IMR-90 (cell line): ENCODE results near the gene RNASEH2B. TPM values are rescaled to one million over a fixed set of nuclear protein-coding genes. Genes with fewer than 3 reads are reported as not detected.

Source experiments
- ATAC-seq: fragments of 200-7000 bp; cut with Tn5 transposase; 2 replicates; pipeline ENCODE4 v1.9.1; 2020; ENCODE audit warnings: low read depth, mild to moderate bottlenecking, moderate library complexity
- BruUV-seq: library from RNA; stranded (reverse); fragments of 400-500 nt; replicated peaks from 2 replicates; lab custom pipeline; 2021; lab: Mats Ljungman, UMichigan
- CTCF ChIA-PET: fragments of 300-600 bp; formaldehyde crosslinking; extraction: SDS; loops from one replicate; lab custom pipeline; 2021; ENCODE audit warnings: antibody characterized with exemption; lab: Yijun Ruan, JAX
- POLR2A ChIA-PET: fragments of 300-600 bp; sonication (Branson Sonifier 250); formaldehyde crosslinking; loops from one replicate; lab custom pipeline; 2022; ENCODE audit warnings: antibody characterized with exemption; ENCODE audit not compliant: unreplicated experiment; lab: Charles Lee
- DNase-seq: peaks from one replicate; pipeline ENCODE4 v3.0.0; 2013
- H2AFZ ChIP-seq: replicated peaks from 2 replicates; pipeline ENCODE3; 2013; ENCODE audit warnings: low read length, mild to moderate bottlenecking; ENCODE audit not compliant: poor library complexity
- H2AK5ac ChIP-seq: 2 replicates; pipeline ENCODE4 v1.6.1; 2013; ENCODE audit warnings: low read depth, low read length, inconsistent platforms
- H2AK9ac ChIP-seq: replicated peaks from 2 replicates; pipeline ENCODE3; 2013; ENCODE audit warnings: mild to moderate bottlenecking, low read depth, low read length, moderate library complexity; ENCODE audit not compliant: poor library complexity
- H2BK120ac ChIP-seq: 2 replicates; pipeline ENCODE4 v1.6.1; 2013; ENCODE audit warnings: low read depth, low read length, inconsistent platforms
- H2BK15ac ChIP-seq: 3 replicates; pipeline ENCODE4 v1.6.1; 2013; ENCODE audit warnings: low read depth, low read length, inconsistent platforms
- H2BK20ac ChIP-seq: 2 replicates; pipeline ENCODE4 v1.6.1; 2013; ENCODE audit warnings: low read depth, mild to moderate bottlenecking, inconsistent platforms, low read length, moderate library complexity
- H2BK5ac ChIP-seq: 2 replicates; pipeline ENCODE4 v1.6.1; 2013; ENCODE audit warnings: mild to moderate bottlenecking, low read depth, low read length, inconsistent platforms; ENCODE audit not compliant: poor library complexity, severe bottlenecking
- H3K14ac ChIP-seq: replicated peaks from 2 replicates; pipeline ENCODE4 v1.6.1; 2013; ENCODE audit warnings: low read depth, low read length, inconsistent platforms
- H3K18ac ChIP-seq: 2 replicates; pipeline ENCODE4 v1.6.1; 2013; ENCODE audit warnings: low read depth, low read length, control low read depth
- H3K23ac ChIP-seq: 2 replicates; pipeline ENCODE4 v1.6.1; 2013; ENCODE audit warnings: low read depth, low read length, inconsistent platforms
- H3K27ac ChIP-seq: 2 replicates; pipeline ENCODE4 v1.5.1; 2013; ENCODE audit warnings: mild to moderate bottlenecking, control low read depth, low read length; ENCODE audit not compliant: insufficient read depth
- H3K27me3 ChIP-seq: 2 replicates; pipeline ENCODE4 v1.6.1; 2013; ENCODE audit warnings: low read length; ENCODE audit not compliant: control insufficient read depth, insufficient read depth
- H3K36me3 ChIP-seq: 2 replicates; pipeline ENCODE4 v1.6.1; 2013; ENCODE audit warnings: low read length, mixed read lengths; ENCODE audit not compliant: control insufficient read depth, insufficient read depth
- H3K4ac ChIP-seq: 2 replicates; pipeline ENCODE4 v1.6.1; 2013; ENCODE audit warnings: low read depth, low read length, inconsistent platforms
- H3K4me1 ChIP-seq: 2 replicates; pipeline ENCODE4 v1.6.1; 2013; ENCODE audit warnings: low read length, mixed read lengths; ENCODE audit not compliant: control insufficient read depth, insufficient read depth
- H3K4me2 ChIP-seq: 2 replicates; pipeline ENCODE4 v1.6.1; 2013; ENCODE audit warnings: low read depth, mild to moderate bottlenecking, control low read depth, low read length, moderate library complexity
- H3K4me3 ChIP-seq: 2 replicates; pipeline ENCODE4 v1.5.1; 2013; ENCODE audit warnings: low read depth, mild to moderate bottlenecking, control low read depth, low read length, moderate library complexity; ENCODE audit not compliant: insufficient read depth
- H3K56ac ChIP-seq: 2 replicates; pipeline ENCODE4 v1.6.1; 2013; ENCODE audit warnings: low read length, inconsistent platforms; ENCODE audit not compliant: insufficient read depth; ENCODE audit errors: extremely low read depth
- H3K79me1 ChIP-seq, 2 experiments: 2 replicates each; pipeline ENCODE4 v1.6.1; 2013; ENCODE audit warnings: low read length in 2 of 2, inconsistent platforms in 1 of 2, low read depth in 1 of 2
- H3K9ac ChIP-seq: 2 replicates; pipeline ENCODE4 v1.6.1; 2013; ENCODE audit warnings: low read depth, low read length, control low read depth
- H3K9me1 ChIP-seq: 2 replicates; pipeline ENCODE4 v1.6.1; 2013; ENCODE audit warnings: low read length, inconsistent platforms; ENCODE audit not compliant: insufficient read depth
- H3K9me3 ChIP-seq: 2 replicates; pipeline ENCODE4 v1.6.1; 2013; ENCODE audit warnings: low read length; ENCODE audit not compliant: control insufficient read depth, insufficient read depth
- H4K20me1 ChIP-seq: 2 replicates; pipeline ENCODE4 v1.6.1; 2013; ENCODE audit warnings: low read length, inconsistent platforms; ENCODE audit not compliant: insufficient read depth
- H4K5ac ChIP-seq: 2 replicates; pipeline ENCODE4 v1.6.1; 2013; ENCODE audit warnings: mild to moderate bottlenecking, low read depth, low read length, control low read depth
- H4K8ac ChIP-seq, 2 experiments: 2 replicates each; pipeline ENCODE4 v1.6.1; 2013; ENCODE audit warnings: low read depth in 2 of 2, low read length in 2 of 2, control low read depth in 1 of 2, inconsistent platforms in 1 of 2
- H4K91ac ChIP-seq: 2 replicates; pipeline ENCODE4 v1.6.1; 2013; ENCODE audit warnings: low read depth, low read length, inconsistent platforms; ENCODE audit not compliant: insufficient read depth
- BHLHE40 ChIP-seq: fragments of 150-350 bp; IDR thresholded peaks from 2 replicates; pipeline ENCODE4 v1.6.1; 2016; ENCODE audit warnings: mild to moderate bottlenecking, low read depth, low read length
- CEBPB ChIP-seq: IDR thresholded peaks from 2 replicates; pipeline ENCODE4 v1.6.1; 2012; ENCODE audit warnings: low read depth, low read length, improper control_type of control experiment
- CHD1 ChIP-seq: IDR thresholded peaks from 2 replicates; pipeline ENCODE4 v1.6.1; 2012; ENCODE audit warnings: low read depth, low read length, improper control_type of control experiment
- CTCF ChIP-seq: conservative IDR thresholded peaks from 2 replicates; pipeline ENCODE4 v1.5.1; 2012; ENCODE audit warnings: mild to moderate bottlenecking, low read depth, low read length, improper control_type of control experiment
- MAFK ChIP-seq: IDR thresholded peaks from 2 replicates; pipeline ENCODE4 v1.6.1; 2012; ENCODE audit warnings: low read depth, low read length, improper control_type of control experiment
- MAZ ChIP-seq: IDR thresholded peaks from 2 replicates; pipeline ENCODE4 v1.6.1; 2012; ENCODE audit warnings: low read depth, mild to moderate bottlenecking, low read length, improper control_type of control experiment, moderate library complexity, borderline replicate concordance
- MXI1 ChIP-seq: IDR thresholded peaks from 2 replicates; pipeline ENCODE4 v1.6.1; 2012; ENCODE audit warnings: low read depth, mild to moderate bottlenecking, low read length, moderate library complexity, borderline replicate concordance
- NFE2L2 ChIP-seq: fragments of 150-350 bp; IDR thresholded peaks from 2 replicates; pipeline ENCODE4 v1.6.1; 2016; ENCODE audit warnings: low read depth, mild to moderate bottlenecking, low read length
- RAD21 ChIP-seq: IDR thresholded peaks from 2 replicates; pipeline ENCODE4 v1.6.1; 2012; ENCODE audit warnings: low read length, improper control_type of control experiment
- RFX5 ChIP-seq: IDR thresholded peaks from 2 replicates; pipeline ENCODE4 v1.8.0; 2012; ENCODE audit warnings: low read depth, mild to moderate bottlenecking, low read length, moderate library complexity
- USF2 ChIP-seq: fragments of 150-350 bp; IDR thresholded peaks from 2 replicates; pipeline ENCODE4 v1.6.1; 2017; ENCODE audit warnings: mild to moderate bottlenecking, antibody characterized with exemption, low read length, low read depth
- WGBS, 2 experiments: methylation state at CpG; one replicate each; pipeline versions ENCODE4 v1.1.5 to v1.1.7; 2013; ENCODE audit warnings: missing lambda C conversion rate in 2 of 2; ENCODE audit not compliant: insufficient read length in 1 of 2; ENCODE audit errors: extremely low coverage in 2 of 2; 5-methylcytosine and 5-hydroxymethylcytosine counted together
- dilution Hi-C: fragments of 300-500 bp; cut with HindIII; formaldehyde crosslinking; loops from one replicate; pipeline ENCODE4 v1.14.3; 2018; ENCODE audit warnings: low sequenced_read_pairs; ENCODE audit not compliant: unreplicated experiment
- in situ Hi-C: fragments of 300-500 bp; cut with MboI; formaldehyde crosslinking; loops from 3 replicates; pipeline ENCODE4 v1.14.3; 2019; ENCODE audit warnings: low sequenced_read_pairs, inconsistent platforms, mixed read lengths
- intact Hi-C: fragments of 100-400 bp; cut with micrococcal nuclease; formaldehyde crosslinking; loops from 2 replicates; pipeline ENCODE4 v1.10.0; 2022
- polyA plus RNA-seq, 3 experiments: library from polyadenylated mRNA; depleted of rRNA; stranded (reverse); fragments of >200 nt; gene quantifications; 2 replicates each; pipeline ENCODE4 v1.2.3, GENCODE V29; 2012; ENCODE audit warnings: low replicate concordance in 1 of 3
- total RNA-seq: library from RNA; depleted of rRNA; stranded (reverse); fragments of >200 nt; gene quantifications from 2 replicates; pipeline ENCODE4 v1.2.3, GENCODE V29; 2012

RNASEH2B gene
- total and polyA plus RNA-seq, 2 of the 4 experiments (the other 2 are of a cell fraction), result 11.2 to 14.2 TPM

GRCh38 chr13:50928102-50928501 lies 18.5 kb downstream of the RNASEH2B start:
- no peak for TF ChIP-seq MXI1
- TF ChIP-seq MAFK, result no peak
- no peak for TF ChIP-seq CHD1
- no peak for TF ChIP-seq MAZ
- TF ChIP-seq USF2, result no peak
- TF ChIP-seq RFX5, result no peak
- no peak for TF ChIP-seq RAD21
- no peak for TF ChIP-seq CTCF
- no peak for TF ChIP-seq BHLHE40
- no peak for TF ChIP-seq NFE2L2
- TF ChIP-seq CEBPB, result no peak
- H2AK9ac ChIP-seq, result no peak overlapping the region
- in situ Hi-C loops, result no loop called here
- no peaks in the 10 kb centered on the region for H4K20me1 ChIP-seq
- H2AK5ac ChIP-seq, result no peak overlapping the region
- H3K9me3 ChIP-seq, result peaks cover 5% of the 10 kb centered on the region
- H3K9ac ChIP-seq, result no peak overlapping the region
- no peak overlapping the region for H4K8ac ChIP-seq
- H3K4me3 ChIP-seq, result no peak overlapping the region
- WGBS, 2 experiments, result no CpG with 5 or more reads among the region's 2 CpGs
- DNase-seq (no peak), ATAC-seq (no peak)
- no peak overlapping the region for H3K4ac ChIP-seq
- H4K5ac ChIP-seq, result no peak overlapping the region
- no peak overlapping the region for H3K4me2 ChIP-seq
- H2BK20ac ChIP-seq, result no peak overlapping the region
- no peak overlapping the region for H3K18ac ChIP-seq
- H2AFZ ChIP-seq, result no peak overlapping the region
- H3K14ac ChIP-seq, result no peak overlapping the region
- no peaks in the 10 kb centered on the region for H3K27me3 ChIP-seq
- no peak overlapping the region for H4K91ac ChIP-seq
- CTCF ChIA-PET, result no interaction called here
- no peak overlapping the region for H3K27ac ChIP-seq
- dilution Hi-C loops, result no loop called here
- H3K9me1 ChIP-seq, result no peaks in the 10 kb centered on the region
- no peak overlapping the region for H3K56ac ChIP-seq
- POLR2A ChIA-PET, result no interaction called here
- H2BK15ac ChIP-seq, result no peak overlapping the region
- no peak overlapping the region for H2BK120ac ChIP-seq
- intact Hi-C loops, result no loop called here
- no peaks in the 10 kb centered on the region for H3K4me1 ChIP-seq
- BruUV-seq, result no TSS peak
- no peak overlapping the region for H2BK5ac ChIP-seq
- H3K79me1 ChIP-seq, result peaks cover 0 to 6% of the 10 kb centered on the region in 2 experiments; a peak in 1 of 4 replicates
- no peak overlapping the region for H3K23ac ChIP-seq
- peaks cover 4% of the 10 kb centered on the region for H3K36me3 ChIP-seq
